GM19455 (cell line): ENCODE measurements around the gene STAMBPL1.

Experiments used
- ATAC-seq: cut with Tn5 transposase; IDR thresholded peaks from one replicate; pipeline ENCODE4 v1.9.1; 2021; ENCODE audit not compliant: unreplicated experiment

Gene STAMBPL1

DNA sequence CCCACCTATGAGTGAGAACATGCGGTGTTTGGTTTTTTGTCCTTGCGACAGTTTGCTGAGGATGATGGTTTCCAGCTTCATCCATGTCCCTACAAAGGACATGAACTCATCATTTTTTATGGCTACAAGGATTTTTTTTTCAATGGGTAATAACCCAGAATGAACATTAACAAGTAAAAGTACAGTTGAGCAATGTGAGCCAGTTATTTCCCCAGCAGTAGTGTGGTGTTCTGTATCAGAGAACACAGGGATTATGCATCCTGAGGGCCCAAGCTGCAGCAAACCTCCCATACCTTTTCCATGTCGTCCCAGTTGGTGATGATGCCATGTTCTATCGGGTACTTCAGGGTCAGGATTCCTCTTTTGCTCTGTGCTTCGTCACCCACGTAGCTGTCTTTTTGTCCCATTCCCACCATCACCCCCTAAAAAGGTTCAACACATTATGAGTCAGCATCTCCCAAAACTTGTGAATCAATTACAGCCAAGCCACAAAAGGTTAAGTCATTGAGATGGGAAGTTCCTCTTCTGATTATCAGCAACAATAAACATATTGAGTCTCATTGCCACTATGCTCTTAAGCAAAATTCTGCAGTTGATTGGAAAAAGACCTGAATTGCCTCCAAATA, 67.0 kb downstream of the STAMBPL1 start:
- no peak for ATAC-seq

DNA sequence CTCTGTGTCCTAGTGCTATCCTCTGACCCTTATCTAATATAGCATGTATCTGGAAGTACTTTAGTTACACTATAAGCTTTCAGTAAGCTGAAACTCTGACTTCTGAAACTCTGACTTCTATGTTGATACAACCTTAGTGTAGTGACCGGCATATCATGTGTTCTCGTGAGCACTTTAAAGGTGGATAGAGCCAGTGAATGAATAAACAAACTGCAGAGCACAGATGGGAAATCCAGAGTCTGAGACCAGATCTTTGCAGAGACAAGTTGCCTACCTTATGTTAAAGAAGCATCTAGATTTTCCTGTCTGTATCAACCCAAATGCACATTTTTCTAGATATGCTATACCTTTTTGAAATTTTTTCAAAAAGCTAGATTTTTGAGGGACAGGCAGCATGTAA, 69.0 kb downstream of the STAMBPL1 start:
- ATAC-seq = no peak

DNA sequence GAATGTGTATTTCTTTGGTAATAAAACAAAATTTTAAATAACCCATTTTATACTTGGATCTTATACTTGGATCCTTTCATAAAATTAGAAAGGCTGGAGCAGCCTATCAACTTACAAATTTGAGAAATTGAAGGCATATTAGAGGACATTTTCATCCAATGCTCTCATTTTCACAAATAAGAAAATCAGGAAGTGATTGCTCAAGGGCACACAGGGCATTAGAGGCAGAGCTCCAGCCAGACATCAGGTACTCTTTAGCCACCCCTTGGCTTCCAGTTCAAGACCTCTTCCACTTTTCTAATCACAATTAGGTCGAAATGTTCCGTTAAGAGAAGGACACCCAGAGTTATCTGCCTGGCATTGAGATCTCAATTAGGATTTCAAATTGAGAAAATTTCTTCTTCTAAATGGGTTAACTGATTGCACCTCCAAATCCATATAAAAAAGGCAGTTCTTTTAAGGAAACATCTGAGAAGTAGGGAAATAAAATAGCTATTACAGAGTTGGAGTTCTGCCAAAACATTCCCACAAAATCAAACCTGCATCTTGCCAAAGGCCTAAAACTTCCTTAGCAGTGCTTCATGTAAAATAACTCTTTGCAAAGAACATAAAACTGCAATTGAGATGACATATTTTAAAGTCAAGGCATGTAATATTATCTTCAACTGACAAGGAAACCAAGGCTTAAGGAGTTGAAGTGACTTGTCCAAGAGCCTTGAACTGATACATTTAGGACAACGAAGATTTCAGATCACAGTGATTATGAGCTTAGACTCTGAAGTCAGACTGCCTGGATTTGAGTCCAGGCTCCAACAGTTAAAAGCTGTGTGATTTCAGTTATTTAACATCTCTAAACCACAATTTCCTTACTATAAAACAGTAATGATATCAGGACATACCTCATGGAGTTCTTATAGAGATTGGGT, 70.1 kb downstream of the STAMBPL1 start:
- no peak for ATAC-seq

DNA sequence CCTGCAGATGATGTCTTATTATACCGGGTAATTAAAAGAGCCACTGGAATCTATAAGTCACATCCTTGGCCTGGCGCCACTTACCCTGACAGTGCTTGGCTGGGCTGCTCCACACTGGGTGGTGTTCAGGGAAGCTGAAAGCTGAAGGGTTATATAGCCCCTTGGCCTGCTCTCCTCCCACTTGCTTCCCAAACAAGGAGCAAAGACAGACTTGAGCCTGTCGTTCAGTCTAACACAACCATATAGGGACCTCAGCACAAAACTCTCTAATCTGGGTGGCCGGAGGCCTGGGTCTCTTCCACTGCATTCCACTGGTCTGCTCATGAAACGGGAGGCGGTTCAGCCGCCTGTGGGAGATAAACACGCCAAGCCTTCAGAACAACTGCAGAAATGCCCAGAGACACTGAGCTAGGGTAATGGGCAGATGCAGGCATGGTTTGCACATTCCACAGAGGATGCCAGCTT, 72.6 kb downstream of the STAMBPL1 start, which contains the start of gene ACTA2:
Gene ACTA2, minus strand, starts transcription at position 127 of the 465 bp plus-strand sequence. CDS start 3,843 bp downstream, outside the sequence.
- ATAC-seq = no peak

DNA sequence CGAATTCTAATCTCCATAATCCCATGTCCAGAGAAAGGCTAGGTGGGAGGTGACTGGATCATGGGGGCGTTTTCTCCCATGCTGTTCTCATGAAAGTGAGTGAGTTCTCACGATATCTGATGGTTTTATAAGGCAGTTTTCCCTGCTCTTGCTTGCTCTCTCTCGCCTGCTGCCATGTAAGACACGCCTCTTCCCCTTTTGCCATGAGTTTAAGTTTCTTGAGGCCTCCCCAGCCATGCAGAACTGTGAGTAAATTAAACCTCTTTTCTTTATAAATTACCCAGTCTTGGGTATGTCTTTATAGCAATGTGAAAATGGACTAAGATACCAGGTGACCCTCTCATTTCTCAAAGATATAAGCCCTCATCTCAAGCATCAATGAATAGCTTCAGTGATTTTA, 73.6 kb downstream of the STAMBPL1 start:
- no peak for ATAC-seq

DNA sequence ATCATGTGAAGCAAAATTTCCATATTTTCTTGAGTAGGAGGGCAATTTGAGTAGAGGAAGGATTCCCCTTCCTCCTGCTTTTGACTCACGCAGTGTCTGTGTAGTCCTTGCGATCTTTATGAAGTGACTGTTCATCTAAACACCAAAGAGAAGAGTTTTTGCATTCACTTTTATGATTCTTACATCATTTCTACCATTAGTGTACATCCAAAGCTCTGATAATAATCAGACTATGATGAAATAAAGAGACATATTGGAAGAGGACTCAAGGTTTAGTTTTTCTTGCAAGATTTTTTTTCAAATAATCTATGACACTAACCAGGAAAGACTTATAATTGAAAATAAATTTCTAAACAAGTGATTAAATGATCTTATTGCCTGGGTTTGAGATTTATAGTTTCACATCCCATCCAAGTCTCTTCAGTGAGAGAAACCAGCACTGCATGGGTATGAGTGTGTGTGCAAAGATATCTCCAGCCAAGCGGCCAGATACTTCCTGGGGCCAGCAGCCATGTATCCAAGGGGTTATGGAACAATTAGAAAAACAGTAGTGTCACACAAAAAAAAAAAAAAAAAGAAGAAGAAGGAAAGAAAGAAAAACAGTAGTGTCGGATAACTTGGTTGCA, 74.5 kb downstream of the STAMBPL1 start:
- no peak for ATAC-seq

DNA sequence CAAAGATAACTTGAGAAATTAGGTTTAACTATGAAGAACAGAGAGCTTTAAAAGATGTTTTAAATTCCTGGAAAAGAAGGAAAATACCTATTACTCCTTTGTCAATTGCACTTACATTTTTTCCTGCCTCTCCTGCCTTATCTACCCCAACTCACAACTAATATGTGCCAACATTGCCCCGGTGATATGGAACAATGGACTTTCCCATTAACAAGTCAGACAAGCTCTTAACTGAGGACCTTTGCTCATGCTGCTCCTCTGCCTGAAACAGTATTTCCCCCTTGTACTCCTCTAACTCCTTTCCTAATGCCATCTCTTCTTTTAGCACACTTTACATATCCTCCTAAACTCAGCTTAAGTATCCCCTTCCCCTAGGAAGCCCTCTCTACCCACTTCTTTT, 77.3 kb downstream of the STAMBPL1 start:
- no peak for ATAC-seq

DNA sequence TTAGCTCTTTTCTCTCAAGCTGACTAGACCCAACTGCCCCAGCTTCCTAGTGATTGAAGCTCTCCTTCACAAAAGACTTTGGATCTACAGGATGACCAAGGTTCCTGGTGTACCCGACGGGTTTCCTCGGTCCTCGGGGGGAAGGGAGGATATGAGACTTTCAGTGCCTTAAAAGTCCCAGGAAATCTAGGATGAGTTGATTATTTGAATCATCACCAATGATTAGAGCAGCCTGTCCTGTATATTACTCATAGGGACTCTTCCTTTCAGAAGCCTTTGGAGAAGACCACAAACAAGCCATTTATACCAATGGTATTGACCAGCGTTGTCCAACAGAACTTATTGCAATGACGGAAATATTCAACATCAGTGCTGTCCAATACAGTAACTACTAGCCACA, 78.7 kb downstream of the STAMBPL1 start:
- ATAC-seq = no peak

DNA sequence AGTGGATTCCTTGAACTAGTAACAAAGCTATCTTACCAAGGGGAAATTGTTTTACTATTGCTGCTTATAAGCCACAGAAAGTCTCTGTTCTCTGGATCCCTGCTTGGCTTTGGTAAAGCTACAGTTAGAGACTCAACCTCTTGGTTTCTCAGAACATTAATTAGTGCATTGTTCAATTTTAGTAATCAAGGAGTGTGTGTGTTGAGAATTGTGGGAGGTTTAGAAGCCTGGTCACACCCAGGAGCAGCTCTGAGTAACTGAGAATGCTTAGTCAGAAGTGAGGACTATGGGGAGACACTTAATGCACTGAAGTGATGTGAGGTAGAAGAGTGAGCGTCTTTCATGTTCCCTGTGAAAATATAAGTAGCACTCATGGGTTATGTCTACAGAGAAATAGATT, 80.8 kb downstream of the STAMBPL1 start:
- no peak for ATAC-seq

DNA sequence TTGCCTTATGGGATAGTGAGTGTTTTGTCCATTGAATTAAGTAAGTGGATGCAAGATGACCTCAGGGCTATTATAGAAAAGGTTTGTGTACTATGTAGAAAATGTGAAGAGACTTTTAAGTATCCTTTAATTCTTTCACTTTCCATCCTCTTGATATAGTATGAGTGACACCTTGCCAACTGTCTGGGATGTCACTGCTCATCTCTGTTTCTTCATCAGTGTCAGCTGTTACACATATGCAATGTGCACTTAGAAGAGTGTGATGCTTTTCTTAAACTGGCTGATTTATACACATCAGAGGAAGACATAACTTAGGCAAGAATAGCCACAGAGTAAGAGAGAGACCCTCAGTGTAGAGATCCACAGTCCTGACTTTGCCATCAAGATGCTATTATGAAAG, 81.2 kb downstream of the STAMBPL1 start:
- ATAC-seq = no peak

DNA sequence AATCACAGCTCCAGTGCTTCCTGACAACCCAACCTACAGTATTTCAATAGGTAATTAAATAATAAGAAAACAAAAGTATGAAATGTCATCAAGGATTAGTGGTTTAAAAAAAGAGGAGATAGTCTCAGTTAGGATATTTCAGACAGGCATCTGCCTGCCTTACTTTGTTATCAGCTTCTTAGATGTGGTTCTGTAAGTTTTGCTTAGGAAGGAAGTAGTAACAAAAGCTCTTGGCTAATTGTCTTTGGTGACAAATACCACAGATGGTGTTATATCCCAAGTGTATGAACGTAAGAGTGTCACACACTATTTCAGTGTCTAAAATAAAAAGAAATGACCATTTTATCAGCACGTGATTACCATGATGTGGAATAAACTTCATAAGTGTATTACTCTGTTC, 82.3 kb downstream of the STAMBPL1 start:
- no peak for ATAC-seq

DNA sequence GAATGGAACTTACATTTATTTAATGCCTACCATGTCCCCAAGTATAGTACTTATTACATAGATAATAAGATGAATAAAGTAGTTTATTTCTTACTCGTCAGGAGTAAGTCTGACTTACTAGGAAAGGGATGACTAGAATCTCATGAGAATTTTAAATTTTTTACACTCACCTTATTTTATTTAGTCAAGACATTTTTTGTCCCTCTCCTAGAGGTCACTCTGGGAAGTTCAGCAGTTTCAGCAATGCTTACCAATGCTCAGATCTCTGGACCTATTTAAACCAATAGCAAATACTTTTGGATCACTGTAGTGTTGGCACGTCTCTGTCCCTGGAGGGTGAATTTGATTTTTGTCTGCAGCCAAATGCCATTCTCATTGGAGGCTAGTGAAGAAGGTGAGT, 83.3 kb downstream of the STAMBPL1 start:
- ATAC-seq = no peak

DNA sequence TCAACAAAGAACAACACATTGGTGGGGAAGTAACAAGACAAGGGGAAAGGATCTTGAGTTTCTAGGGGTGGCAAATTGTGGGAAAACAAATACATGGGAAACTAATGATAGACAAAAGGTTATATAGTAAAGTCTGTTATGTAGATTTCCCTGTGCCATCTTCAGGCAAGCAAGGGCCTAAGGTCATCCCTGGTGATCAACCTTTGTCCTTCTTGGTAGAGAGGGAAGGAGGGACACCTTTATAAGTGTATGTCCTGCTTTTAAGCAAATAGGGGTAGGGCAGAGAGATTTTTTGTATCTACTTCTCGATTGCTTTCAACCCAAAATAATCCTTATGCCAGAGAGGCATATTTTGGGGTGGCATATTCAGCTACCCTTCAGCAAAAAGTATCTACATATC, 84.3 kb downstream of the STAMBPL1 start:
- no peak for ATAC-seq

DNA sequence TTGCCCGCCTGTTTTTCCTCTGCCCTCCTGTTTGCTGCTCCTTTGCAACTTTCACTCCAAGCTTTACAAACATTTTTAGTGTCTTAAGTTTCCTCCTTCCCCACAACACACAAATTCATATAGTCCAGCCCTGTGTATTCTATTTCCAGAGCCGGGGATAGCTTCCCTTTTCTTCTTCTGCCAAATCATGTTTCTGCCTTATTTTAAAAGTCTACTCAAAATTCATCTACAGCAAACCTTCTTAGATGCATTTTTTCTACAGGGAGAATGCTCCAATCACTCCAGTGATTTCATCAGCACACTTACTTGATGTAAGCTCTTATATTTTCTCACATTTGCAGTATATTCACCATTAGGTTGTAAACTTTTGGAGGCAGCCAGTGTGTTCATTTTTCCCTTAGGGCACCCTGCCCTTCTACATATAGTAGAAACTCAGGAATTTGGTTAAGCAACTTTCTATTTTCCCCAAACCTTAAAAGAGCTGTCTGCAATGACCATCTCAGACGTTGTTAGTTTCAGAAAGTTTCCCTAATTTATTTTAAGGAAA, 84.9 kb downstream of the STAMBPL1 start:
- ATAC-seq = no peak

DNA sequence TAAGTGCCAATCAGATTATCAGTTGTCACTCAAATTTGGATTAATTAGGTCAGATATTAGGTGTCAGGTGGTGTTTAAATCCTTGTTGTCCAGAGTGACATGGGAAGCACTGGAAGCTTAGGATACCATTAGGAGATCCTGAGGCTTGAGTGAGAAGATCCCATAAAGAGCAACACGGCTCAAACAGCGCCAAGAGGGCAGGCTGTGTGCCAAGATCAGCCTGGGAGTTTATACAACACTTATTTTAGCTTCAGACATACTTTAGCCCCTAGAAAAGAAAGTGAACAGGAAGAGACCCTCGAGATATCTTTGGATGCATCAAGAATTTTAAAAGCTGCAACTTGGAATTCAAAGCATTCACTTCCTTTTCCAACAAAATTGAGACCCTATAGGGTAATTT, 86.8 kb downstream of the STAMBPL1 start:
- no peak for ATAC-seq

DNA sequence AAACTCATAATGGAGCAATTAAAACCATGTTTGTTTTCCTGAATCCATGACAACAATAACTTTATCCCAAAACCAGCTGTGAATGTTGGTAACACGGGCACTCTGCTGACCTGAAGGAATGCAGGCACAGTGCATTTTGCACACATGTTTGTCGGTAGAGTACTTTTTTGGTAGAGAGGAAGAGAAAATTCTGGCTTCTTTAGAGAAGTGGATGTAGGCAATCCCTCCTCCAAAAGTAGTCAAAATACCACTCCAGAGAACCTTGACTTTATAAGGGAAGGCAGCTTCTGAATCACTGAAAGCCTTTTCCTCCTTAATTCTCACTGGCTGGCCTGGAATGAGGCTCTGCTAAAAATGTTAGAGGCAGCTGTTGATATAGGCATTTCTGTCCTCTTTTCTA, 88.3 kb downstream of the STAMBPL1 start:
- no peak for ATAC-seq

DNA sequence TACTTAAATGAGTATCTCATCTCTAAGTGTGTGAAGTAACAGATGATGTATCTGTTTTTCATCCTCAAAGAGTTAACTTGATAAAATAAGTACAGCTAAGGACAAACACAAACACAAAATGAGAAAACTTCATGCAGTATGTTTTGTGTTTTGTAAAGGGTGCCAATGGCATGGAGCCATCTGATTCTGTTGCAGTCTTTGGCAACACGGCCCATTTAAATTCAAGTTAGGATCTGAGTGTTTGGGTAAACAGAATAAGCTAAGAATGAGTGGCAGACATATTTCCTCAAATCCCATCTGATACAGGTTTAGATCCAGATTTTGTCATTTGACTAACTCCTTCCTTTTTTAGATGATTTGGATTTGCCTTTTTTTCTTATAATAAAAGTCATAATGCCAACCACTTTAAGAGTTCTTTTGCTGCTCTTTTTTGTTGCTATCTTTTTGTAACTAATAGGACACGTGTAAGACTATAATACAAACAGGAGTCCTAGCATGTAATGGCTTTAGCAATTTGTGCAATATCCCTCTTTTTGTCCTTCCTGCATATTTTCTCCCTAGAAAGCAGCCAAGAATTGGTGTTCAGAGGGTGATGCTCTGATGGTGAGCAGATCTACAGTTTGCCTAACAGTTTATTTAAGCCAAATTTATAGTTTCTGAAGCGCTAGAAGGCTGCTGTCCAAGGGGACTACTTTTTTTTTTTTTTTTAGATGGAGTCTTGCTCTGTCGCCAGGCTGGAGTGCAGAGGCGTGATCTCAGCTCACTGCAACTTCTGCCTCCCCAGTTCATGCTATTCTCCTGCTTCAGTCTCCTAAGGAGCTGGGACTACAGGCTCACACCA, 91.4 kb downstream of the STAMBPL1 start:
- no peak for ATAC-seq
